Right lobe of liver (tissue), 4 donors: Measurements from ENCODE around the gene LMOD2.

ENCODE experiments used
- CTCF ChIP-seq, 4 donors: fragments of 200-600 bp in 3 of 4; fragments of 450-650 bp in 1 of 4; IDR thresholded peaks; one replicate each; pipeline versions ENCODE4 v1.5.1 to v1.8.0; 2016 to 2022; ENCODE audit warnings: antibody characterized with exemption in 4 of 4, mild to moderate bottlenecking in 2 of 4
- POLR2A ChIP-seq: fragments of 450-650 bp; IDR thresholded peaks from one replicate; pipeline ENCODE4 v1.6.1; 2017; ENCODE audit warnings: antibody characterized with exemption, mild to moderate bottlenecking
- donor health status: DM: no; HTN: no; CAD: no.
- donor health status: DM: no; HTN: no; CAD: no.
- donor health status: DM: no; HTN: yes; CAD: no.

- TF ChIP-seq CTCF (IDR thresholded peaks at IDR 0.05) (no peak), POLR2A (no peak)
These were observed 8.4 kb upstream of the LMOD2 start for GRCh38 chr7:123647106-123647730.
